Left lung (tissue), 10 donors: ENCODE results near the gene CLIC6. TPM values are rescaled to one million over a fixed set of nuclear protein-coding genes. Genes with fewer than 3 reads are reported as not detected.

Experiments used
- ATAC-seq: fragments of 200-7000 bp; cut with Tn5 transposase; one replicate; pipeline ENCODE4 v1.9.1; 2020; ENCODE audit warnings: moderate library complexity
- DNase-seq, 4 donors: peaks; one replicate each; pipeline ENCODE4 v3.0.0-alpha.2; 2013 to 2020
- H3K27ac ChIP-seq, 2 donors: fragments of 200-600 bp; sonication (generic) in 1 of 2; one replicate each; pipeline versions ENCODE4 v1.5.0 to v1.8.0; 2020 to 2021
- H3K27me3 ChIP-seq, 2 donors: fragments of 200-600 bp; sonication (generic) in 1 of 2; one replicate each; pipeline versions ENCODE4 v1.5.0 to v1.8.0; 2020 to 2021
- H3K36me3 ChIP-seq, 2 donors: fragments of 200-600 bp; sonication (generic) in 1 of 2; one replicate each; pipeline versions ENCODE4 v1.5.0 to v1.8.0; 2020 to 2021
- H3K4me1 ChIP-seq, 2 donors: fragments of 200-600 bp; one replicate each; pipeline ENCODE4 v1.8.0; 2021
- H3K4me3 ChIP-seq, 2 donors: fragments of 200-600 bp; sonication (generic) in 1 of 2; one replicate each; pipeline versions ENCODE4 v1.5.0 to v1.8.0; 2020 to 2021; ENCODE audit warnings: mild to moderate bottlenecking in 1 of 2
- H3K9me3 ChIP-seq, 2 donors: fragments of 200-600 bp; sonication (generic) in 1 of 2; one replicate each; pipeline versions ENCODE4 v1.5.0 to v1.8.0; 2020 to 2021
- CTCF ChIP-seq, 2 donors: fragments of 200-600 bp; sonication (generic) in 1 of 2; IDR thresholded peaks; one replicate each; pipeline versions ENCODE4 v1.5.0 to v1.8.0; 2021; ENCODE audit warnings: antibody characterized with exemption in 2 of 2
- intact Hi-C, 2 donors: fragments of 100-400 bp; cut with DNase I; formaldehyde crosslinking; loops; one replicate each; pipeline versions ENCODE4 v1.11.2 to v1.14.2; 2022
- polyA plus RNA-seq, 6 donors: library from polyadenylated mRNA; unstranded; fragments of 120-200 nt; gene quantifications; one replicate each; pipeline ENCODE4 v1.2.1, GENCODE V29; 2013; ENCODE audit not compliant: insufficient read length in 6 of 6
- total RNA-seq, 2 donors: library from RNA; stranded (reverse); fragmentation: NEBNext Ultra II Directional; extraction: Animal tissue kit (Norgen Biotek cat#: 25700); gene quantifications; one replicate each; pipeline ENCODE4 v1.2.1, GENCODE V29; 2021
- donor health status: DM: no; HTN: yes; CAD: no.
- donor health status: DM: no; HTN: no; CAD: no.

Gene CLIC6
- total and polyA plus RNA-seq, 8 donors: 21.0 to 56.7 (median 41.4) TPM

DNA sequence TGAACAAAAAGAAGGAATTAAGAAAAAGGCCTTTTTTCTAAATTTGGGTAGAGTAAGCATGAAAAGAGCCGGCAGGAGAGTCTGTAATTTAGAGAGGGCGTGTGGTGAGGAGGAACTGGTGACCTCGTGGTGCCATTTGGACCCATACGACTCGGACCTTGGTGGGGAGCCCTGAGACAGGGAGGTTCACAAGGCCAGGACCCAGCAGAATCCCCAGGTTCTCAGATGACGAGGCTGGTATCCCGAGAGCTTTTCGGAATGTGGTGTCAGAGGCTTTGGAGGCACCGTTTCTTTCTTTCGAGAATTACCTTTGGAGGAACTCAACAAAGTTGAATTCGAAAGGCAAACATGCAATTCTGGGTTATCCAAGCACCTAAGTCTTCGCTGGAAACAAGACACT is 34.8 kb downstream of the CLIC6 start:
- H3K9me3 ChIP-seq: no peaks in the 10 kb centered on the region
- DNase-seq (no peak), ATAC-seq (no peak)
- no peaks in the 10 kb centered on the region for H3K4me1 ChIP-seq
- no peak overlapping the region for H3K4me3 ChIP-seq
- H3K36me3 ChIP-seq: no peaks in the 10 kb centered on the region
- H3K27ac ChIP-seq: peak overlapping the region in 1 of 2 donors; percentile 18
- intact Hi-C loops: no loop called here
- no peak for TF ChIP-seq CTCF (IDR thresholded peaks at IDR 0.05)
- H3K27me3 ChIP-seq: peaks cover 0 to 5% of the 10 kb centered on the region in 2 donors

DNA sequence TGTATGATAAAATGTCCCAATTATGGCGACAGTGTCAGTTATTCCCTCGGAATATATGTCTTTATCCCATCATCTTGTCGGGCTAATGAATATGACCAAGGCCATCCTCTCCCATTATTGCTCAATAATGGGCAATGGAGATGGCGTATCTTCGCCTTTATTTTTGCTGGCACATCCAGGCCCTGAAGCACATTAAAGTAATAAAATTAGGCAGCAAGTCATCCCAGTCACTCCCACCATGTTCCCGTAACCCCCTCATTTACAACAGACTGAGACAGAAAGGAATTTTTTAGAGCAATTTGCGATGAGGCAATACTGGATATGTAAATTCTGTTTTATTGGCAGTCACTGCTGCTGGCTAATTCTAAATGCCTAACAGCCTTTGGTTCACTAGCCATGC is 35.3 kb downstream of the CLIC6 start:
- Histone ChIP-seq H3K27me3 (peaks cover 0 to 5% of the 10 kb centered on the region in 2 donors), H3K4me1 (no peaks in the 10 kb centered on the region), H3K9me3 (no peaks in the 10 kb centered on the region), H3K36me3 (no peaks in the 10 kb centered on the region), H3K4me3 (no peak overlapping the region), H3K27ac (peak overlapping the region in 1 of 2 donors; percentile 33)
- no peak for TF ChIP-seq CTCF (IDR thresholded peaks at IDR 0.05)
- intact Hi-C loops: no loop called here
- peak in 1 of 4 donors; percentile 59 for DNase-seq
- no peak for ATAC-seq

- no peak for TF ChIP-seq CTCF (IDR thresholded peaks at IDR 0.05)
- Histone ChIP-seq H3K27ac (peak overlapping the region in 1 of 2 donors; percentile 19), H3K4me1 (no peaks in the 10 kb centered on the region), H3K36me3 (no peaks in the 10 kb centered on the region), H3K9me3 (no peaks in the 10 kb centered on the region), H3K27me3 (peaks cover 0 to 5% of the 10 kb centered on the region in 2 donors), H3K4me3 (no peak overlapping the region)
- DNase-seq: no peak
- intact Hi-C loops: no loop called here
- no peak for ATAC-seq
Observed at GRCh38 chr21:34705011-34705410, 36.2 kb downstream of the CLIC6 start.

- Histone ChIP-seq H3K4me1 (no peaks in the 10 kb centered on the region), H3K27me3 (peaks cover 0 to 5% of the 10 kb centered on the region in 2 donors), H3K36me3 (no peaks in the 10 kb centered on the region), H3K27ac (no peak overlapping the region), H3K9me3 (no peaks in the 10 kb centered on the region), H3K4me3 (no peak overlapping the region)
- TF ChIP-seq CTCF (IDR thresholded peaks at IDR 0.05): no peak
- intact Hi-C loops: no loop called here
- DNase-seq (no peak), ATAC-seq (no peak)
Observed at GRCh38 chr21:34706337-34706736, 37.5 kb downstream of the CLIC6 start.

DNA sequence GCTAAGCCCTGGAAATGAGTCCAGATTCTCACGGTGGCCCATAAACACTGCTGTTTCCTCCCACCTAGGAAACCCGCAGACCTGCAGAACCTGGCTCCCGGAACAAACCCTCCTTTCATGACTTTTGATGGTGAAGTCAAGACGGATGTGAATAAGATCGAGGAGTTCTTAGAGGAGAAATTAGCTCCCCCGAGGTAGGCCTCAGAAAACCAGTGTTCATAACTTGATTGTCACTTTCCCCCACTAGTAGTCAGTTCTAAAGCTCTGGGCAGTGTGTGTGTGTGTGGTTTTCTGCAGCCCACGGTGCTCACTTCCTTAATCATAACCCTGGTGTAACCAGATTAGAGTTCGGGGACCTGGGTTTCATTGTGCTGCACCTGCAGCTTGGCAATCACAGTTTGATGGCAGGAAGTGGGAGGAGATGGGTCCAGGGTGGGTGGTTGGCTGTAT is 39.1 kb downstream of the CLIC6 start:
- Histone ChIP-seq H3K4me1 (no peaks in the 10 kb centered on the region), H3K9me3 (no peaks in the 10 kb centered on the region), H3K36me3 (no peaks in the 10 kb centered on the region), H3K4me3 (no peak overlapping the region), H3K27ac (no peak overlapping the region), H3K27me3 (no peaks in the 10 kb centered on the region)
- TF ChIP-seq CTCF (IDR thresholded peaks at IDR 0.05): no peak
- ATAC-seq: no peak
- no peak for DNase-seq
- intact Hi-C loops: no loop called here
